IMR-90 (cell line): ENCODE results near the gene NTRK3. TPM values are rescaled to one million over a fixed set of nuclear protein-coding genes. Genes with fewer than 3 reads are reported as not detected.

ENCODE experiments used
- ATAC-seq: fragments of 200-7000 bp; cut with Tn5 transposase; 2 replicates; pipeline ENCODE4 v1.9.1; 2020; ENCODE audit warnings: low read depth, mild to moderate bottlenecking, moderate library complexity
- BruUV-seq: library from RNA; stranded (reverse); fragments of 400-500 nt; replicated peaks from 2 replicates; lab custom pipeline; 2021; lab: Mats Ljungman, UMichigan
- CTCF ChIA-PET: fragments of 300-600 bp; formaldehyde crosslinking; extraction: SDS; loops from one replicate; lab custom pipeline; 2021; ENCODE audit warnings: antibody characterized with exemption; lab: Yijun Ruan, JAX
- POLR2A ChIA-PET: fragments of 300-600 bp; sonication (Branson Sonifier 250); formaldehyde crosslinking; loops from one replicate; lab custom pipeline; 2022; ENCODE audit warnings: antibody characterized with exemption; ENCODE audit not compliant: unreplicated experiment; lab: Charles Lee
- DNase-seq: peaks from one replicate; pipeline ENCODE4 v3.0.0; 2013
- H2AFZ ChIP-seq: replicated peaks from 2 replicates; pipeline ENCODE3; 2013; ENCODE audit warnings: low read length, mild to moderate bottlenecking; ENCODE audit not compliant: poor library complexity
- H2AK5ac ChIP-seq: 2 replicates; pipeline ENCODE4 v1.6.1; 2013; ENCODE audit warnings: low read depth, low read length, inconsistent platforms
- H2AK9ac ChIP-seq: replicated peaks from 2 replicates; pipeline ENCODE3; 2013; ENCODE audit warnings: mild to moderate bottlenecking, low read depth, low read length, moderate library complexity; ENCODE audit not compliant: poor library complexity
- H2BK120ac ChIP-seq: 2 replicates; pipeline ENCODE4 v1.6.1; 2013; ENCODE audit warnings: low read depth, low read length, inconsistent platforms
- H2BK15ac ChIP-seq: 3 replicates; pipeline ENCODE4 v1.6.1; 2013; ENCODE audit warnings: low read depth, low read length, inconsistent platforms
- H2BK20ac ChIP-seq: 2 replicates; pipeline ENCODE4 v1.6.1; 2013; ENCODE audit warnings: low read depth, mild to moderate bottlenecking, inconsistent platforms, low read length, moderate library complexity
- H2BK5ac ChIP-seq: 2 replicates; pipeline ENCODE4 v1.6.1; 2013; ENCODE audit warnings: mild to moderate bottlenecking, low read depth, low read length, inconsistent platforms; ENCODE audit not compliant: poor library complexity, severe bottlenecking
- H3K14ac ChIP-seq: replicated peaks from 2 replicates; pipeline ENCODE4 v1.6.1; 2013; ENCODE audit warnings: low read depth, low read length, inconsistent platforms
- H3K18ac ChIP-seq: 2 replicates; pipeline ENCODE4 v1.6.1; 2013; ENCODE audit warnings: low read depth, low read length, control low read depth
- H3K23ac ChIP-seq: 2 replicates; pipeline ENCODE4 v1.6.1; 2013; ENCODE audit warnings: low read depth, low read length, inconsistent platforms
- H3K27ac ChIP-seq: 2 replicates; pipeline ENCODE4 v1.5.1; 2013; ENCODE audit warnings: mild to moderate bottlenecking, control low read depth, low read length; ENCODE audit not compliant: insufficient read depth
- H3K27me3 ChIP-seq: 2 replicates; pipeline ENCODE4 v1.6.1; 2013; ENCODE audit warnings: low read length; ENCODE audit not compliant: control insufficient read depth, insufficient read depth
- H3K36me3 ChIP-seq: 2 replicates; pipeline ENCODE4 v1.6.1; 2013; ENCODE audit warnings: low read length, mixed read lengths; ENCODE audit not compliant: control insufficient read depth, insufficient read depth
- H3K4ac ChIP-seq: 2 replicates; pipeline ENCODE4 v1.6.1; 2013; ENCODE audit warnings: low read depth, low read length, inconsistent platforms
- H3K4me1 ChIP-seq: 2 replicates; pipeline ENCODE4 v1.6.1; 2013; ENCODE audit warnings: low read length, mixed read lengths; ENCODE audit not compliant: control insufficient read depth, insufficient read depth
- H3K4me2 ChIP-seq: 2 replicates; pipeline ENCODE4 v1.6.1; 2013; ENCODE audit warnings: low read depth, mild to moderate bottlenecking, control low read depth, low read length, moderate library complexity
- H3K4me3 ChIP-seq: 2 replicates; pipeline ENCODE4 v1.5.1; 2013; ENCODE audit warnings: low read depth, mild to moderate bottlenecking, control low read depth, low read length, moderate library complexity; ENCODE audit not compliant: insufficient read depth
- H3K56ac ChIP-seq: 2 replicates; pipeline ENCODE4 v1.6.1; 2013; ENCODE audit warnings: low read length, inconsistent platforms; ENCODE audit not compliant: insufficient read depth; ENCODE audit errors: extremely low read depth
- H3K79me1 ChIP-seq, 2 experiments: 2 replicates each; pipeline ENCODE4 v1.6.1; 2013; ENCODE audit warnings: low read length in 2 of 2, inconsistent platforms in 1 of 2, low read depth in 1 of 2
- H3K9ac ChIP-seq: 2 replicates; pipeline ENCODE4 v1.6.1; 2013; ENCODE audit warnings: low read depth, low read length, control low read depth
- H3K9me1 ChIP-seq: 2 replicates; pipeline ENCODE4 v1.6.1; 2013; ENCODE audit warnings: low read length, inconsistent platforms; ENCODE audit not compliant: insufficient read depth
- H3K9me3 ChIP-seq: 2 replicates; pipeline ENCODE4 v1.6.1; 2013; ENCODE audit warnings: low read length; ENCODE audit not compliant: control insufficient read depth, insufficient read depth
- H4K20me1 ChIP-seq: 2 replicates; pipeline ENCODE4 v1.6.1; 2013; ENCODE audit warnings: low read length, inconsistent platforms; ENCODE audit not compliant: insufficient read depth
- H4K5ac ChIP-seq: 2 replicates; pipeline ENCODE4 v1.6.1; 2013; ENCODE audit warnings: mild to moderate bottlenecking, low read depth, low read length, control low read depth
- H4K8ac ChIP-seq, 2 experiments: 2 replicates each; pipeline ENCODE4 v1.6.1; 2013; ENCODE audit warnings: low read depth in 2 of 2, low read length in 2 of 2, control low read depth in 1 of 2, inconsistent platforms in 1 of 2
- H4K91ac ChIP-seq: 2 replicates; pipeline ENCODE4 v1.6.1; 2013; ENCODE audit warnings: low read depth, low read length, inconsistent platforms; ENCODE audit not compliant: insufficient read depth
- BHLHE40 ChIP-seq: fragments of 150-350 bp; IDR thresholded peaks from 2 replicates; pipeline ENCODE4 v1.6.1; 2016; ENCODE audit warnings: mild to moderate bottlenecking, low read depth, low read length
- CEBPB ChIP-seq: IDR thresholded peaks from 2 replicates; pipeline ENCODE4 v1.6.1; 2012; ENCODE audit warnings: low read depth, low read length, improper control_type of control experiment
- CHD1 ChIP-seq: IDR thresholded peaks from 2 replicates; pipeline ENCODE4 v1.6.1; 2012; ENCODE audit warnings: low read depth, low read length, improper control_type of control experiment
- CTCF ChIP-seq: conservative IDR thresholded peaks from 2 replicates; pipeline ENCODE4 v1.5.1; 2012; ENCODE audit warnings: mild to moderate bottlenecking, low read depth, low read length, improper control_type of control experiment
- ELK1 ChIP-seq: fragments of 150-350 bp; IDR thresholded peaks from 2 replicates; pipeline ENCODE4 v1.6.1; 2016; ENCODE audit warnings: low read depth, mild to moderate bottlenecking, low read length, moderate library complexity, borderline replicate concordance
- FOS ChIP-seq: fragments of 150-350 bp; IDR thresholded peaks from 2 replicates; pipeline ENCODE4 v1.6.1; 2016; ENCODE audit warnings: low read depth, low read length
- MAFK ChIP-seq: IDR thresholded peaks from 2 replicates; pipeline ENCODE4 v1.6.1; 2012; ENCODE audit warnings: low read depth, low read length, improper control_type of control experiment
- MAZ ChIP-seq: IDR thresholded peaks from 2 replicates; pipeline ENCODE4 v1.6.1; 2012; ENCODE audit warnings: low read depth, mild to moderate bottlenecking, low read length, improper control_type of control experiment, moderate library complexity, borderline replicate concordance
- MXI1 ChIP-seq: IDR thresholded peaks from 2 replicates; pipeline ENCODE4 v1.6.1; 2012; ENCODE audit warnings: low read depth, mild to moderate bottlenecking, low read length, moderate library complexity, borderline replicate concordance
- NFE2L2 ChIP-seq: fragments of 150-350 bp; IDR thresholded peaks from 2 replicates; pipeline ENCODE4 v1.6.1; 2016; ENCODE audit warnings: low read depth, mild to moderate bottlenecking, low read length
- POLR2A ChIP-seq: IDR thresholded peaks from 2 replicates; pipeline ENCODE4 v1.6.1; 2012; ENCODE audit warnings: mild to moderate bottlenecking, low read depth, low read length
- RAD21 ChIP-seq: IDR thresholded peaks from 2 replicates; pipeline ENCODE4 v1.6.1; 2012; ENCODE audit warnings: low read length, improper control_type of control experiment
- RCOR1 ChIP-seq: IDR thresholded peaks from 2 replicates; pipeline ENCODE4 v1.6.1; 2012; ENCODE audit warnings: mild to moderate bottlenecking, low read length, improper control_type of control experiment; ENCODE audit not compliant: insufficient replicate concordance
- RFX5 ChIP-seq: IDR thresholded peaks from 2 replicates; pipeline ENCODE4 v1.8.0; 2012; ENCODE audit warnings: low read depth, mild to moderate bottlenecking, low read length, moderate library complexity
- SMC3 ChIP-seq: fragments of 150-350 bp; IDR thresholded peaks from 2 replicates; pipeline ENCODE4 v1.6.1; 2016; ENCODE audit warnings: low read depth, mild to moderate bottlenecking, antibody characterized with exemption, low read length, moderate library complexity
- USF2 ChIP-seq: fragments of 150-350 bp; IDR thresholded peaks from 2 replicates; pipeline ENCODE4 v1.6.1; 2017; ENCODE audit warnings: mild to moderate bottlenecking, antibody characterized with exemption, low read length, low read depth
- WGBS, 2 experiments: methylation state at CpG; one replicate each; pipeline versions ENCODE4 v1.1.5 to v1.1.7; 2013; ENCODE audit warnings: missing lambda C conversion rate in 2 of 2; ENCODE audit not compliant: insufficient read length in 1 of 2; ENCODE audit errors: extremely low coverage in 2 of 2; 5-methylcytosine and 5-hydroxymethylcytosine counted together
- dilution Hi-C: fragments of 300-500 bp; cut with HindIII; formaldehyde crosslinking; loops from one replicate; pipeline ENCODE4 v1.14.3; 2018; ENCODE audit warnings: low sequenced_read_pairs; ENCODE audit not compliant: unreplicated experiment
- in situ Hi-C: fragments of 300-500 bp; cut with MboI; formaldehyde crosslinking; loops from 3 replicates; pipeline ENCODE4 v1.14.3; 2019; ENCODE audit warnings: low sequenced_read_pairs, inconsistent platforms, mixed read lengths
- intact Hi-C: fragments of 100-400 bp; cut with micrococcal nuclease; formaldehyde crosslinking; loops from 2 replicates; pipeline ENCODE4 v1.10.0; 2022
- polyA plus RNA-seq, 3 experiments: library from polyadenylated mRNA; depleted of rRNA; stranded (reverse); fragments of >200 nt; gene quantifications; 2 replicates each; pipeline ENCODE4 v1.2.3, GENCODE V29; 2012; ENCODE audit warnings: low replicate concordance in 1 of 3
- total RNA-seq: library from RNA; depleted of rRNA; stranded (reverse); fragments of >200 nt; gene quantifications from 2 replicates; pipeline ENCODE4 v1.2.3, GENCODE V29; 2012

The NTRK3 gene
- total and polyA plus RNA-seq, 2 of the 4 experiments (the other 2 are of a cell fraction), result under 0.01 to 0.15 TPM

GRCh38 chr15:88299497-88299896 is 43.0 kb upstream of the NTRK3 start:
- no peak overlapping the region for H2BK15ac ChIP-seq
- H2BK20ac ChIP-seq, result no peak overlapping the region
- H2AK5ac ChIP-seq, result no peak overlapping the region
- no peak overlapping the region for H3K23ac ChIP-seq
- no peak overlapping the region for H3K9ac ChIP-seq
- H3K27me3 ChIP-seq, result no peaks in the 10 kb centered on the region
- no peak overlapping the region for H3K27ac ChIP-seq
- no peak overlapping the region for H3K4me2 ChIP-seq
- intact Hi-C loops (no loop called here), dilution Hi-C loops (no loop called here), in situ Hi-C loops (no loop called here)
- WGBS, 2 experiments, result 14% methylated on average over 1 of the region's 4 CpGs; no CpG with 5 or more reads in 1 of the 2 experiments
- no peak overlapping the region for H4K5ac ChIP-seq
- no peak overlapping the region for H3K14ac ChIP-seq
- H3K9me1 ChIP-seq, result no peaks in the 10 kb centered on the region
- no peaks in the 10 kb centered on the region for H4K20me1 ChIP-seq
- no peak overlapping the region for H4K91ac ChIP-seq
- no peak overlapping the region for H3K4me3 ChIP-seq
- no peaks in the 10 kb centered on the region for H3K36me3 ChIP-seq
- no peak overlapping the region for H3K18ac ChIP-seq
- no peak overlapping the region for H3K4ac ChIP-seq
- DNase-seq, result no peak
- no peak overlapping the region for H3K56ac ChIP-seq
- ATAC-seq, result no peak
- ChIA-PET CTCF (no interaction called here), POLR2A (no interaction called here)
- H2BK120ac ChIP-seq, result no peak overlapping the region
- H3K4me1 ChIP-seq, result no peaks in the 10 kb centered on the region
- H3K9me3 ChIP-seq, result no peaks in the 10 kb centered on the region
- TF ChIP-seq RCOR1, result no peak
- TF ChIP-seq RFX5, result no peak
- no peak for TF ChIP-seq POLR2A
- no peak for TF ChIP-seq NFE2L2
- no peak for TF ChIP-seq MAFK
- no peak for TF ChIP-seq MAZ
- TF ChIP-seq CTCF, result no peak
- TF ChIP-seq ELK1, result no peak
- TF ChIP-seq MXI1, result no peak
- no peak for TF ChIP-seq USF2
- TF ChIP-seq BHLHE40, result no peak
- TF ChIP-seq FOS, result no peak
- no peak for TF ChIP-seq RAD21
- TF ChIP-seq CEBPB, result no peak
- no peak for TF ChIP-seq CHD1
- no peak for TF ChIP-seq SMC3
- H4K8ac ChIP-seq, result no peak overlapping the region
- BruUV-seq, result no TSS peak
- no peak overlapping the region for H2AFZ ChIP-seq
- H2AK9ac ChIP-seq, result no peak overlapping the region
- H2BK5ac ChIP-seq, result no peak overlapping the region
- no peaks in the 10 kb centered on the region for H3K79me1 ChIP-seq
